Ascending aorta (tissue), 2 donors: Measurements from ENCODE around the gene CASP5. TPM values are rescaled to one million over a fixed set of nuclear protein-coding genes. Genes with fewer than 3 reads are reported as not detected.
A peak's percentile ranks its signal among the peaks of the same experiment; 100 is the strongest.

ENCODE experiments used
- DNase-seq, 2 donors: peaks; one replicate each; pipeline ENCODE4 v3.0.0-alpha.2; 2019; ENCODE audit warnings: low spot score in 2 of 2
- H3K27ac ChIP-seq, 2 donors: fragments of 200-600 bp; sonication (generic); one replicate each; pipeline ENCODE4 v1.5.1; 2016 to 2017; ENCODE audit warnings: mild to moderate bottlenecking in 1 of 2
- H3K27me3 ChIP-seq: fragments of 200-600 bp; sonication (generic); one replicate; pipeline ENCODE4 v1.5.1; 2017
- H3K36me3 ChIP-seq, 2 donors: fragments of 200-600 bp; sonication (generic); one replicate each; pipeline ENCODE4 v1.5.1; 2016
- H3K4me1 ChIP-seq, 2 donors: fragments of 200-600 bp; sonication (generic); one replicate each; pipeline ENCODE4 v1.5.1; 2016 to 2017; ENCODE audit warnings: mild to moderate bottlenecking in 1 of 2
- H3K4me3 ChIP-seq, 2 donors: fragments of 200-600 bp; sonication (generic); one replicate each; pipeline ENCODE4 v1.5.1; 2016 to 2017; ENCODE audit warnings: mild to moderate bottlenecking in 1 of 2
- H3K9me3 ChIP-seq, 2 donors: fragments of 200-600 bp; sonication (generic); one replicate each; pipeline ENCODE4 v1.5.1; 2016
- CTCF ChIP-seq, 3 experiments: fragments of 200-600 bp in 2 of 3; fragments of 450-650 bp in 1 of 3; sonication (generic) in 2 of 3; IDR thresholded peaks; one replicate each; pipeline ENCODE4 v1.5.1; 2016 to 2019; ENCODE audit warnings: antibody characterized with exemption in 3 of 3, mild to moderate bottlenecking in 1 of 3, moderate library complexity in 1 of 3
- intact Hi-C: fragments of 100-400 bp; cut with DNase I; formaldehyde crosslinking; loops from one replicate; pipeline ENCODE4 v1.15.1; 2023
- total RNA-seq: library from RNA; depleted of rRNA; stranded (reverse); fragments of >200 nt; gene quantifications from one replicate; pipeline ENCODE4 v1.1.0, GENCODE V29; 2016

CASP5 gene
- total RNA-seq, 1 donor from 2014 or later: not detected

- Histone ChIP-seq H3K4me3 (no peak overlapping the region), H3K4me1 (peaks cover 0 to 15% of the 10 kb centered on the region in 2 donors), H3K9me3 (no peaks in the 10 kb centered on the region), H3K27ac (no peak overlapping the region), H3K36me3 (no peaks in the 10 kb centered on the region), H3K27me3 (no peaks in the 10 kb centered on the region)
- no peak for TF ChIP-seq CTCF (IDR thresholded peaks at IDR 0.05)
- no peak for DNase-seq
- intact Hi-C loops: no loop called here
Measured at GRCh38 chr11:104962852-104963251, 60.1 kb downstream of the CASP5 start.

- H3K4me3 ChIP-seq: no peak overlapping the region
- intact Hi-C loops: no loop called here
Measured at GRCh38 chr11:104957280-104957679, 65.7 kb downstream of the CASP5 start.

GRCh38 chr11:104956528-104956927 is 66.4 kb downstream of the CASP5 start:
- intact Hi-C loops: no loop called here
- H3K27ac ChIP-seq: no peak overlapping the region
- no peaks in the 10 kb centered on the region for H3K9me3 ChIP-seq

More at GRCh38 chr11:104957280-104957679, 65.7 kb downstream of the CASP5 start:
- Histone ChIP-seq H3K27me3 (no peaks in the 10 kb centered on the region), H3K27ac (no peak overlapping the region), H3K4me1 (no peaks in the 10 kb centered on the region), H3K36me3 (peaks cover 19 to 24% of the 10 kb centered on the region in 2 donors), H3K9me3 (no peaks in the 10 kb centered on the region)
- no peak for DNase-seq
- no peak for TF ChIP-seq CTCF (IDR thresholded peaks at IDR 0.05)

GRCh38 chr11:104946907-104947306 is 76.1 kb downstream of the CASP5 start:
- Histone ChIP-seq H3K27me3 (no peaks in the 10 kb centered on the region), H3K4me3 (no peak overlapping the region), H3K27ac (no peak overlapping the region), H3K36me3 (peaks cover 27 to 59% of the 10 kb centered on the region in 2 donors), H3K9me3 (no peaks in the 10 kb centered on the region), H3K4me1 (no peaks in the 10 kb centered on the region)
- DNase-seq: no peak
- intact Hi-C loops: no loop called here
- TF ChIP-seq CTCF (IDR thresholded peaks at IDR 0.05): peak in 2 of 3 experiments; percentile 15 to 50

More at GRCh38 chr11:104956528-104956927, 66.4 kb downstream of the CASP5 start:
- H3K36me3 ChIP-seq: peaks cover 21 to 30% of the 10 kb centered on the region in 2 donors
- no peak overlapping the region for H3K4me3 ChIP-seq
- no peaks in the 10 kb centered on the region for H3K27me3 ChIP-seq
- no peaks in the 10 kb centered on the region for H3K4me1 ChIP-seq
- TF ChIP-seq CTCF (IDR thresholded peaks at IDR 0.05): no peak
- DNase-seq: no peak

Other genes with a start within 250 kb of the CASP5 start
- 5.6 TPM for gene CASP12, start 124.7 kb downstream of the CASP5 start, total RNA-seq
- 56.6 TPM for gene CASP4, start 54.6 kb downstream of the CASP5 start, total RNA-seq
- gene CASP1, start 12.0 kb upstream of the CASP5 start, total RNA-seq: not detected
- 15.5 TPM for gene CARD16, start 22.2 kb upstream of the CASP5 start, total RNA-seq
- not detected for gene CARD18, start 116.6 kb upstream of the CASP5 start, total RNA-seq